ENCODE results near the gene ABHD8.
"Not testable (repeated sequence)": the region's sequence is repeated elsewhere in the genome, so short reads cannot be mapped to it uniquely, and the experiment has no call there.

The ABHD8 gene

GRCh38 chr19:17319473-17320238 is 16.4 kb upstream of the ABHD8 start:
- no peak for DNase-seq

- DNase-seq, result no peak
Observed at GRCh38 chr19:17318966-17319365, 15.7 kb upstream of the ABHD8 start.

- no peak for DNase-seq
Observed at GRCh38 chr19:17314007-17314593, 10.9 kb upstream of the ABHD8 start.

- DNase-seq, result no peak
Observed at GRCh38 chr19:17312189-17313113, 9.2 kb upstream of the ABHD8 start.

GRCh38 chr19:17311455-17312188 is 8.4 kb upstream of the ABHD8 start:
- DNase-seq, result no peak

GRCh38 chr19:17309965-17310461 is 6.8 kb upstream of the ABHD8 start:
- DNase-seq, result peak in 1 of 2 experiments; percentile 23

GRCh38 chr19:17309198-17309964 is 6.2 kb upstream of the ABHD8 start, which contains the start of gene DDA1:
Gene DDA1, plus strand, starts transcription at chr19:17309563. Its CDS starts 92 bp downstream, at chr19:17309655.
- peak; percentile 99 to 100 for DNase-seq

GRCh38 chr19:17307876-17308377 is 4.7 kb upstream of the ABHD8 start:
- no peak for DNase-seq

- no peak for DNase-seq
Observed at GRCh38 chr19:17306285-17306714, 3.1 kb upstream of the ABHD8 start.

- DNase-seq, result peak; percentile 97
Observed at GRCh38 chr19:17305517-17306284, 2.5 kb upstream of the ABHD8 start, which contains the start of gene MRPL34. Gene MRPL34, plus strand, starts transcription at chr19:17305872. Its CDS starts 21 bp downstream, at chr19:17305893.

- DNase-seq, result no peak
Observed at GRCh38 chr19:17305216-17305516, 1.9 kb upstream of the ABHD8 start.

- no peak for DNase-seq
Observed at GRCh38 chr19:17304386-17305215, 1.4 kb upstream of the ABHD8 start.

- no peak for DNase-seq
Observed at GRCh38 chr19:17303940-17304267, 679 bp upstream of the ABHD8 start.

GRCh38 chr19:17302391-17303166 is 646 bp downstream of the ABHD8 start:
- no peak for DNase-seq

GRCh38 chr19:17300992-17301619 is 2.1 kb downstream of the ABHD8 start:
- no peak for DNase-seq

- DNase-seq, result no peak
Observed at GRCh38 chr19:17296976-17297375, 6.2 kb downstream of the ABHD8 start.

- DNase-seq, result peak in 1 of 2 experiments; percentile 24
Observed at GRCh38 chr19:17296273-17296672, 7.0 kb downstream of the ABHD8 start.

- not testable (repeated sequence) for DNase-seq
Observed at GRCh38 chr19:17295551-17295950, 7.7 kb downstream of the ABHD8 start.
